HG02798 (cell line): ENCODE data around the gene LSM2.
"Not testable (repeated sequence)": the region's sequence is repeated elsewhere in the genome, so short reads cannot be mapped to it uniquely, and the experiment has no call there.

Experiments
- ATAC-seq: cut with Tn5 transposase; IDR thresholded peaks from one replicate; pipeline ENCODE4 v1.9.1; 2021; ENCODE audit warnings: mild to moderate bottlenecking; ENCODE audit not compliant: unreplicated experiment, poor library complexity

LSM2 gene

GRCh38 chr6:31806470-31807272 is at the start of gene LSM2:
Gene LSM2 (minus strand): TSS chr6:31806966. CDS start chr6:31806757, 209 bp downstream.
- ATAC-seq: peak; percentile 96

- not testable (repeated sequence) for ATAC-seq
Observed at GRCh38 chr6:31851980-31852718, 45.4 kb upstream of the LSM2 start.

DNA sequence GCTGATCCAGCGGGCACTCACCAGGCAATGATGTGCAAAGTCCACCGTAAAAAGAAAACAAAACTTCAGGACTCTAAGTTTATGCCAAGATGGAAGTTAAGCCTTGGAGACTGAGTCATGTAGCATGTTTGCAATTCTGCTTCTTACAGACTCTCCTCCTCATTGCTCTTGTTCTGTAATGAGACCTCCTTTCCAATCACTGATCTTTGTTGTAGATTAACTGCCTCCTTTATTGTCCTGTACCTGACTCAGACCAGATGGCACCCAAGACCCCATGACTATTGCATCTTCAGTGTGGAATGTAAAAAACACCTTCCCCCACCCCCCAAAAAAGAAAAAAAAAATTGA is 44.7 kb upstream of the LSM2 start:
- no peak for ATAC-seq

DNA sequence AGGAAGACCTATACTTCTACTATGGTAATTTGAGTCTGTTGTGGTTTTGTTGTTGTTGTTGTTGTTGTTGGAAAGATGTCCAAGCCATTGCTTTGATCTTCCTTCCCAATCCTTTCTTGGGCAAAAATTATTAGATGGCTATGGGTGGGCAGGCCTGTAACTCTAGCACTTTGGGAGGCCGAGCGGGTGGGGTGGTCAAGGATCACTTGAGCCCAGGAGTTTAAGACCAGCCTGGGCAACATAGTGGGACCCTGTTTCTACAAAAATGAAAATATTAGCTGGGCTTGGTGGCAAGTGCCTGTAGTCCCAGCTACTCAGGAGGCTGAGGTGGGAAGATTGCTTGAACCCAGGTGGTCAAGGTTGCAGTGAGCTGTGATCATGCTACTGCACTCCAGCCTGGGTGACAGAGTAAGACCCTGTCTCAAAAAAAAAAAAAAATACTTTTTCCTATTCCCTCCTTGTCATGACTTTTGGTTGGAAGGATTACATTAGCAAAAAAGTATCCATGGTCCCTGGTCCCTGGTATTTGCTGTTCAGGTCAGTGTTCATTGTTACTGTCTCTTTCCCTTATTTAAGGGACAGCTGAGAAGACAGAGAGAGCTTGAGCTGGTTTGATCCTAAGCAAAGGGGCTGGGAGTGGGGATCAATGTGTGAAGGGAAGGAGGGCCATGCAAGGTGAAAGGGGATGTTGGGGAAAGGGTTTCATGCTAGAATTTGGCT is 44.2 kb upstream of the LSM2 start:
- ATAC-seq: no peak

GRCh38 chr6:31847276-31847978 is 40.7 kb upstream of the LSM2 start:
- no peak for ATAC-seq

DNA sequence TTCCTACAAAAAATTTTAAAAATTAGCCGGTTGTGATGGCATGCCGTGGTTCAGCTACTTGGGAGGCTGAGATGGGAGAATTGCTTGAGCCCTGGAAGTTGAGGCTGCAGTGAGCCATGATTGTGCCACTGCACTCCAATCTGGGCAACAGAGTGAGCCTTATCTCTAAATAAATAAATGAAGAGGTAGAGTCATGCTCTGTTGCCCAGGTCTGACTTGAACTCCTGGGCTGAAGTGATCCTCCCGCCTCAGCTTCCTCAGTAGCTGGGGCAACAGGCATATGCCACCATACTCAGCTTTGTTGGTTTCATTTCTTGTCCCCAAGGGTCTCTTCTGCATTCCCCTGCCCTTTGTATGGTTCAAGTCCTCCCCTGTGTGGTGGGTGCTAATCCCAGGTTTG is 37.7 kb upstream of the LSM2 start:
- ATAC-seq: no peak

DNA sequence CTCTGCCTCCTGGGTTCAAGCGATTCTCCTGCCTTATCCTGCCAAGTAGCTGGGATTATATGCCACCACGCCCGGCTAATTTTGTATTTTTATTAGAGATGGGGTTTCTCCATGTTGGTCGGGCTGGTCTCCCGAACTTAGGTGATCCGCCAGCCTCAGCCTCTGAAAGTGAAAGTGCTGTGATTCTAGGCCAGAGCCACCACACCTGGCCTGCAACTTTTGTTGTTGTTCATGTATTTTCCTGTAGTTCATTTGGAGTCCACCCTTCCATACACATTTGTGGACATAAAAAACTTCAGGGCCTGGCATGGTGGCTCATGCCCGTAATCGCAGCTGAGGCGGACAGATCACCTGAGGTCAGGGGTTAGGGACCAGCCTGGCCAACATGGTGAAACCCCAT is 35.3 kb upstream of the LSM2 start:
- ATAC-seq: no peak

DNA sequence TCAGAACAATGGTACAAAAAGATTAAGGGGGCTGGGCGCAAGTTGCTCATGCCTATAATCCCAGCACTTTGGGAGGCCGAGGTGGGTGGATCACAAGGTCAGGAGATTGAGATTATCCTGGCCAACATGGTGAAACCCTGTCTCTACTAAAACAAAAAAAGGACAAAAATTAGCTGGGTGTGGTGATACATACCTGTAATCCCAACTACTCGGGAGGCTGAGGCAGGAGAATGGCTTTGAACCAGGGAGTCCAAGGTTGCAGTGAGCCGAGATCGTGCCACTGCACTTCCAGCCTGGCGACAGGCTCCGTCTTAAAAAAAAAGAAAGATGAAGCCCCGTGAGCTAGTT is 33.0 kb upstream of the LSM2 start:
- not testable (repeated sequence) for ATAC-seq

- ATAC-seq: no peak
Observed at GRCh38 chr6:31838968-31839367, 32.2 kb upstream of the LSM2 start.

DNA sequence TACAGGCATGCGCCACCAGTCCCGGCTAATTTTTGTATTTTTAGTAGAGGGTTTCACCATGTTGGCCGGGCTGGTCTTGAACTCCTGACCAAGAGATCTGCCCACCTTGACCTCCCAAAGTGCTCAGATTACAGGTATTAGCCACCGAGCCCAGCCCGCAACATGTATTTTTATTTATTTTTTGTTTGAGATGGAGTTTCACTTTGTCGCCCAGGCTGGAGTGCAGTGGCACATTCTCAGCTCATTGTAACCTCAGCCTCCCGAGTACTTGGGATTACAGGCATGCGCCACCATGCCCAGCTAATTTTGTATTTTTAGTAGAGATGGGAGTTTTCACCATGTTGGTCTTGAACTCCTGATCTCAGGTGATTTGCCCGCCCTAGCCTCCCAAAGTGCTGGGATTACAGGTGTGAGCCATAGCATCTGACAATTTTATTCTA is 31.4 kb upstream of the LSM2 start:
- ATAC-seq: not testable (repeated sequence)

DNA sequence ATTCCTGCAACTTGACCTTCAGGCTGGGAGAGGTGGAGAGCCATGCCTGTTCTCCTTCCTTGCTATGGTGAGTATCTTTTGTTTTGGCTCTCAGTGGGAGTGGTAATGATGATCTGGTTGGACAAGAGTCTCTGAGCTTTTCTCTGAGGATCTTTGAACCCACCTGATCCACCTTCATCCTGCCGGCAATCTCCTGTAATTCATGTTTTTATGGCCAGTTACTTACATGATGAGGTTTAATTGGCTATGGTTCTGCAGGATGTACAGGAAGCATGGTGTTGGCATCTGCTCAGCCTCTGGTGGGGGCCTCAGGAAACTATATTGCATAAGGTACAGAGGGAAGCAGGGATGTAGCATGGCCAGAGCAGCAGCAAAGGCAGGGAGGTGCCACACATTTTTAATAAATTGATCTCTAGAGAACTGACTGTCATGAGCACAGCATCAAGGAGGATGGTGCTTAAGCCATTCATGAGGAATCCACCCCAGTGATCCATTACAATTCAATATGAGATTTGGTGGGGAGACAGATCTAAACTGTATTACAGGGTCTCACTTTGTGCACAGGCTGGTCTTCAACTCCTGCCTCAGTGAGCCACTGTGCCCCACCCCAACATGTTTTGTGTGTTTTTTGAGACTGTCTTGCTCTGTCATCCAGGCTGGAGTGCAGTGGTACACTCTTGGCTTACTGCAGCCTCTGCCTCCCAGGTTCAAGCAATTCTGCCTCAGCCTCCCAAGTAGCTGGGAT is 30.8 kb upstream of the LSM2 start:
- ATAC-seq: no peak

GRCh38 chr6:31836474-31837368 is 30.0 kb upstream of the LSM2 start:
- no peak for ATAC-seq

GRCh38 chr6:31836047-31836473 is 29.3 kb upstream of the LSM2 start:
- ATAC-seq: no peak

DNA sequence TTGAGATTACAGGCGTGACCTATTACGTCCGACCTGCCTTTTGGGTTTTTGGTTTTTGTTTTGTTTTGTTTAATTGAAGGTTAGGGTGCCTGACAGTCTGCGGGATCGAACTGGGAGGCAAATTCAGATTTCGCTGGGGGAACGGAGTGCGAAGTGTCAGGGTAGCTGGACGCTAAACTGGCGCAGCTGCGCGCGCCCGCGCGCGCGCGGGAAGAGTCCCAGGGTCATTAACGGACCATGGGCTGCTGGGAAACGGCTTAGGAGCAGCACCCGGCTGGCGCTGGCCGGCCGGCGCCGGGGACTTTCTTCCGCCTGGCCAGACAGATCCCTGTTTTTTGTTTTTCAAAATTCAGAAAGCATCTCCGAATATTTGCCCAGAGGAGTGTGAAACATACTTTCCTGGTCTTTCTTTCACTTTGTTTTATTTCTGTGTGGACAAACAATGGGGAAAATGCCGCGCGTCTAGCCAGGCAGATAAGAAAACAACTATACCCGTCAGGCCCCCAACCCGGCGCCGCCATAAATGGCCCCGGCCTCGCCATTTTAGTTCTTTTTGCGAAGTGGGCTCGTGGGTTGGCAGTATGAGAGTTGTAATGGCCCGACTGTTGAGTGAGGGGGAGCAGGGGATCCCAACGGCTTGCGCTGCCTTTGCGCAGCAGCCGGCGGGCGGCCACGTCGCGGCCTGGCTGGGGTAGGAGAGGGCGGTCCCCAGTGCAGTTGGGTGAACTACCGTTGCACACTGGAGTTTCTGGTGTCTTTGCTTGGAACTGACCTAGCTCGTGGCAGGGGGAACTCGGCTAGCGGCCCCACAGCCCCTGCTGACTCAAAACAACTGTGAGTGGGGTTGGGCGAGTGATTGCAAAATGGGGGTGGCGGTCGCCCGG is 27.8 kb upstream of the LSM2 start:
- peak; percentile 55 for ATAC-seq

DNA sequence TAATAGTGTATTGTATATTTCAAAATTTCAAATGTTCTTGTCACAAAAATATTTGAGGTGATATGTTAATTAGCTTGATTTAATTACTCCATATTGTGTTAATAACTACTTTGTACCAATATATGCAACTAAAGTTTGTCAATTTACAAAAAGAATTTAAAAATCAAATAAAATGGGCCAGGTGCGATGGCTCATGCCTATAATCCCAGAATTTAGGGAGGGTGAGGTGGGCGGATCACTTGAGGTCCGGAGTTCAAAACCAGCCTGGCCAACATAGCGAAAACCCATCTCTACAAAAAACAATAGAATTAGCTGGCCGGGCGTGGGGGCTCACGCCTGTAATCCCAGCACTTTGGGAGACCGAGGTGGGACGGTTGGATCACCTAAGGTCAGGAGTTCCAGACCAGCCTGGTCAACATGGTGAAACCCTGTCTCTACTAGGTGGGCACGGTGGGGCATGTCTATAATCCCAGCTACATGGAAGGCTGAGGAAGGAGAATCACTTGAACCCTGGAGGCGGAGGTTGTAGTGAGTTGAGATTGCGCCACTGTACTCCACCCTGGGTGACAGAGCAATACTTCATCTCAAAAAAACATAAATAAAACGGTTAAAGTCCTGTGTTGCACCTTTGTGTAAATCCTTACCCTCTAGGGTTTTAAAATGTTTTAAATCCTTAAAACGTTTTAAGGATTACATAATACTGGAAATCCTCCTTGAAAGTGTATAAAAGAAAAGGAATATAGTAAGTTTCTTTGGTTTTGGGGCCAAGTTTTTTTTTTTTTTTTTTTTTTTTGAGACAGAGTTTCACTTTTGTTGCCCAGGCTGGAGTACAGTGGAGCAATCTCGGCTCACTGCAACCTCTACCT is 24.8 kb upstream of the LSM2 start:
- no peak for ATAC-seq

GRCh38 chr6:31830886-31831335 is 24.1 kb upstream of the LSM2 start:
- no peak for ATAC-seq
